GM21526 (cell line): ENCODE results near the gene ZNF618.

Experiments
- ATAC-seq: cut with Tn5 transposase; IDR thresholded peaks from one replicate; pipeline ENCODE4 v1.9.1; 2021; ENCODE audit warnings: moderate library complexity; ENCODE audit not compliant: unreplicated experiment, low FRiP score

ZNF618 gene

GRCh38 chr9:113954591-113954990, 78.5 kb downstream of the ZNF618 start:
- ATAC-seq: no peak

- ATAC-seq: no peak
Observed at GRCh38 chr9:113955076-113955752, 79.1 kb downstream of the ZNF618 start.

GRCh38 chr9:113956901-113957300, 80.8 kb downstream of the ZNF618 start:
- no peak for ATAC-seq

GRCh38 chr9:113957351-113957750, 81.2 kb downstream of the ZNF618 start:
- no peak for ATAC-seq

- no peak for ATAC-seq
Observed at GRCh38 chr9:113957821-113958341, 81.8 kb downstream of the ZNF618 start.

GRCh38 chr9:113958556-113958955, 82.4 kb downstream of the ZNF618 start:
- no peak for ATAC-seq

- no peak for ATAC-seq
Observed at GRCh38 chr9:113960768-113961167, 84.7 kb downstream of the ZNF618 start.

- no peak for ATAC-seq
Observed at GRCh38 chr9:113962396-113962795, 86.3 kb downstream of the ZNF618 start.

GRCh38 chr9:113963017-113963620, 87.0 kb downstream of the ZNF618 start:
- ATAC-seq: no peak

- ATAC-seq: no peak
Observed at GRCh38 chr9:113963696-113964494, 87.8 kb downstream of the ZNF618 start.

GRCh38 chr9:113964495-113965170, 88.5 kb downstream of the ZNF618 start:
- no peak for ATAC-seq

GRCh38 chr9:113966394-113966793, 90.3 kb downstream of the ZNF618 start:
- ATAC-seq: no peak

- ATAC-seq: no peak
Observed at GRCh38 chr9:113967380-113967779, 91.3 kb downstream of the ZNF618 start.

GRCh38 chr9:113969343-113969742, 93.2 kb downstream of the ZNF618 start:
- ATAC-seq: no peak

- no peak for ATAC-seq
Observed at GRCh38 chr9:113973226-113973625, 97.1 kb downstream of the ZNF618 start.

- no peak for ATAC-seq
Observed at GRCh38 chr9:113973963-113974413, 97.9 kb downstream of the ZNF618 start.

- no peak for ATAC-seq
Observed at GRCh38 chr9:113976915-113977314, 100.8 kb downstream of the ZNF618 start.

- ATAC-seq: no peak
Observed at GRCh38 chr9:113978725-113979342, 102.7 kb downstream of the ZNF618 start.

GRCh38 chr9:113979343-113980127, 103.4 kb downstream of the ZNF618 start:
- no peak for ATAC-seq
